Nephron progenitor cell (in vitro differentiated cells): ENCODE measurements around the gene KMT2C.
"Not testable (repeated sequence)": the region's sequence is repeated elsewhere in the genome, so short reads cannot be mapped to it uniquely, and the experiment has no call there.

Source experiments
- DNase-seq: peaks from one replicate; pipeline ENCODE4 v3.0.0; 2021
- H3K27ac Mint-ChIP-seq: 2 replicates; pipeline ENCODE4 v1.8.0; 2021; ENCODE audit warnings: mild to moderate bottlenecking, moderate library complexity, mixed read lengths
- H3K27me3 Mint-ChIP-seq: 2 replicates; pipeline ENCODE4 v1.8.0; 2021; ENCODE audit warnings: mild to moderate bottlenecking, low read depth, mixed read lengths; ENCODE audit not compliant: poor library complexity
- H3K36me3 Mint-ChIP-seq: 2 replicates; pipeline ENCODE4 v1.8.0; 2021; ENCODE audit warnings: low read depth, mixed read lengths
- H3K4me1 Mint-ChIP-seq: 2 replicates; pipeline ENCODE4 v1.8.0; 2021; ENCODE audit warnings: mixed read lengths
- H3K4me3 Mint-ChIP-seq: 2 replicates; pipeline ENCODE4 v1.8.0; 2021; ENCODE audit warnings: mild to moderate bottlenecking, moderate library complexity, mixed read lengths
- H3K9me3 Mint-ChIP-seq: 2 replicates; pipeline ENCODE4 v1.8.0; 2021; ENCODE audit warnings: mild to moderate bottlenecking, moderate library complexity, mixed read lengths
- TF ChIP-seq, protein P1 (sequence below): fragments of 200-600 bp; sonication (generic); IDR thresholded peaks from 2 replicates; pipeline ENCODE4 v1.5.0; 2021; ENCODE audit warnings: antibody characterized with exemption

The KMT2C gene

GRCh38 chr7:152442330-152442835, 6.6 kb upstream of the KMT2C start:
- peaks cover 20% of the 10 kb centered on the region for H3K4me1 Mint-ChIP-seq
- peaks cover 7% of the 10 kb centered on the region for H3K27me3 Mint-ChIP-seq
- no peaks in the 10 kb centered on the region for H3K36me3 Mint-ChIP-seq
- H3K27ac Mint-ChIP-seq = no peak overlapping the region
- H3K4me3 Mint-ChIP-seq = no peak overlapping the region
- TF ChIP-seq, protein P1, sequence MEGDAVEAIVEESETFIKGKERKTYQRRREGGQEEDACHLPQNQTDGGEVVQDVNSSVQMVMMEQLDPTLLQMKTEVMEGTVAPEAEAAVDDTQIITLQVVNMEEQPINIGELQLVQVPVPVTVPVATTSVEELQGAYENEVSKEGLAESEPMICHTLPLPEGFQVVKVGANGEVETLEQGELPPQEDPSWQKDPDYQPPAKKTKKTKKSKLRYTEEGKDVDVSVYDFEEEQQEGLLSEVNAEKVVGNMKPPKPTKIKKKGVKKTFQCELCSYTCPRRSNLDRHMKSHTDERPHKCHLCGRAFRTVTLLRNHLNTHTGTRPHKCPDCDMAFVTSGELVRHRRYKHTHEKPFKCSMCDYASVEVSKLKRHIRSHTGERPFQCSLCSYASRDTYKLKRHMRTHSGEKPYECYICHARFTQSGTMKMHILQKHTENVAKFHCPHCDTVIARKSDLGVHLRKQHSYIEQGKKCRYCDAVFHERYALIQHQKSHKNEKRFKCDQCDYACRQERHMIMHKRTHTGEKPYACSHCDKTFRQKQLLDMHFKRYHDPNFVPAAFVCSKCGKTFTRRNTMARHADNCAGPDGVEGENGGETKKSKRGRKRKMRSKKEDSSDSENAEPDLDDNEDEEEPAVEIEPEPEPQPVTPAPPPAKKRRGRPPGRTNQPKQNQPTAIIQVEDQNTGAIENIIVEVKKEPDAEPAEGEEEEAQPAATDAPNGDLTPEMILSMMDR = no peak
- no peak for DNase-seq
- no peaks in the 10 kb centered on the region for H3K9me3 Mint-ChIP-seq

DNA sequence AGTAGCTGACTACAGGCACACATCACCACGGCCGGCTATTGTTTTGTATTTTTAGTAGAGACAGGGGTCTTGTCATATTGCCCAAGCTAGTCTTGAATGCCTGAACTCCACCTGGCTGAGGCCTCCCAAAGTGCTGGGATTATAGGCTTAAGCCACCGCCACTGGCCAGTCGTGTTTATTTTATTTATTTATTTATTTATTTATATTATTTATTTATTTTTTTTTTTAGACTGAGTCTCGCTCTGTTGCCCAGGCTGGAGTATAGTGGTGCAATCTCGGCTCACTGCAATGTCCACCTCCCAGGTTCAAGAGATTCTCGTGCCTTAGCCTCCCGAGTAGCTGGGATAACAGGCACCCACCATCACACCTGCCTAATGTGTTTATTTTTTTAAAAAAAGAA, 6.0 kb upstream of the KMT2C start:
- peaks cover 12% of the 10 kb centered on the region for H3K27me3 Mint-ChIP-seq
- not testable (repeated sequence) for DNase-seq, H3K9me3 Mint-ChIP-seq, H3K36me3 Mint-ChIP-seq, H3K4me3 Mint-ChIP-seq, H3K27ac Mint-ChIP-seq
- H3K4me1 Mint-ChIP-seq = peaks cover 26% of the 10 kb centered on the region

DNA sequence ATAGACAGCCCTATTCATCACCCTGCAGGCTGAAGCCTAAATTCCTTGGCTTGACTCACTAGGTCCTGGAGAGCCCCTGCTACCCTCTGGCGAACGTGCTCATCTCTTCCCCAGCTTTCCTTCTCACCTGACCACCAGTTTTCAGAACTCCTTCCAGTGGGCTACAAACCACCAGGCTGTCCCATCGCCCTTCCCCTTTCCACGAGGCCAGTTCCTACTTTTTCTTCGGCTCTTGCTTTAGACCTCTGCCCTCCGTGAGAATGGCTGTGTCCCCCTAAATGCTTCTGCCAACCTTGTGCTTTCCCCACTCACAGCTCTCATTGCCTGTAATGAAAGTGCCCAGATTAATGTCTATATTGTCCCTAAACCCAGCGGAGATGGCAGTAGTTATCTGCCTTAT, 5.4 kb upstream of the KMT2C start:
- not testable (repeated sequence) for DNase-seq, H3K36me3 Mint-ChIP-seq, H3K4me3 Mint-ChIP-seq, H3K9me3 Mint-ChIP-seq
- Mint-ChIP-seq H3K27me3 (peaks cover 14% of the 10 kb centered on the region), H3K4me1 (peaks cover 26% of the 10 kb centered on the region), H3K27ac (peak overlapping the region; percentile 8)

DNA sequence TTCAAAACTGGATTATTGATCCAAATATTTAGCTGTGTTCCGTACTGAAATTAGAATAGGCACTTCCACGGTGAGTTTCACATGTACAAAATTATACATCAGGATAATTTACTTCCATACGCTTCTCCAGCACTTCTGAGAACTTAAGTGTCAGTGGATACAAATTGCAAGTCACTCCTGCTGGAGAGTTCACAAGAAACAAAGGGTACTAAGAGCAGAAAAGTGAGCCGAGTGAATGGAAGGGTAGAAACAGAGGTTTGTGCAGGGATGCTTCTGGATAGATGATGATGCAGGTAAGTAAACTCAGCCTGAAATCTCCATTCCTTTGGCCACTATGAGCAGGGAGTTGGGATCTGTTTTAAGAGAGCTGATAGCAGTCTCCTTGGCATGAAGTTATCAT, 2.2 kb upstream of the KMT2C start:
- H3K9me3 Mint-ChIP-seq, H3K27ac Mint-ChIP-seq, H3K4me3 Mint-ChIP-seq, DNase-seq, H3K36me3 Mint-ChIP-seq: not testable (repeated sequence)
- peaks cover 16% of the 10 kb centered on the region for H3K27me3 Mint-ChIP-seq
- H3K4me1 Mint-ChIP-seq = peaks cover 35% of the 10 kb centered on the region

GRCh38 chr7:152436931-152437575, 1.2 kb upstream of the KMT2C start:
- Mint-ChIP-seq H3K4me1 (peaks cover 39% of the 10 kb centered on the region), H3K27me3 (peaks cover 11% of the 10 kb centered on the region), H3K4me3 (peak overlapping the region; percentile 82)
- not testable (repeated sequence) for DNase-seq, H3K36me3 Mint-ChIP-seq, H3K27ac Mint-ChIP-seq, H3K9me3 Mint-ChIP-seq

GRCh38 chr7:152436111-152436930, 518 bp upstream of the KMT2C start:
- H3K27ac Mint-ChIP-seq = no peak overlapping the region
- H3K4me1 Mint-ChIP-seq = peaks cover 43% of the 10 kb centered on the region
- H3K27me3 Mint-ChIP-seq = peaks cover 11% of the 10 kb centered on the region
- DNase-seq = peak; percentile 96
- H3K36me3 Mint-ChIP-seq = no peaks in the 10 kb centered on the region
- peak overlapping the region; percentile 82 for H3K4me3 Mint-ChIP-seq
- H3K9me3 Mint-ChIP-seq = no peaks in the 10 kb centered on the region
- TF ChIP-seq, protein P1 = no peak

DNA sequence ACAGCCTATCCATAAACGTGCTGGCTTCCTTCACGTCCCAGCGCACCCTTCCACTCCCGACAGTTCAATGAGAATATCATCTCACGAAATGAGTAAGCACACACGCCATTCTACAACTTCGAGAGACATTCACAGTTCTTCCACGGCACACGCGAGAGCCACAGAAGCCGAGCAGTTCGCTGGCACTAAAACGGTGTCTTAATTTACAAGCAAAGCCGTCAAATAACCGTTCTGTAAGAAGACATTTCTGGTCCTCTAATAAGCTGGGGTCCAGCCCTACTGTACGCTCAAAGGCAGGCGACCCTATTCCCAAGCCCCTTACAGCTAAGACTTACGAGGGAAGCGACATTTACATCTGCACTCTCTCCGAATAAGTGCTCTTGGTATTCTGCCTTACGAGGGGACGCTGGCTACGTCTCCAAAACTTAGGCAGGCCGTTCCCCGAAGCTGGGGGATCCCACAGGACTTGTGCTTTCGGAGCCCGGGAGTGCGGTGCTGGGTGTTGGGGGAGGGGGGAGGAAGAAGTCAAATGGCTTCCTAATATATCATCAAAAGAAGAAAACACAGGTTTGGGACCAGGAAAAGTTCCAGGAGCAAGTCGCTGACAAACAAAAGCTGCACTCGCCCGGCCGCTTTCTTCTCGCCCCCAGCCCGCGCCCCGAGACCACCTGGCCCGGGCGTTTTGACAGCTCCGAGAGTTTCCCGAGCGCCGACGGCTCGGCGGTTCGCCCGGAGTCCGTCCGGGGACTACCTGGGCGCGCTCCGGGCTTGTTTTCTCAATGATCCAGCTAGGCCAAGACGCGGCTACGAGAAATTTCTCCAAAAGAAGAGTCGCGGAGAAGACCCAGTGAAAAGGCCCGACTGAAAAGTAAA, 1.1 kb downstream of the KMT2C start:
- H3K4me3 Mint-ChIP-seq = peak overlapping the region; percentile 91
- peaks cover 51% of the 10 kb centered on the region for H3K4me1 Mint-ChIP-seq
- peaks cover 11% of the 10 kb centered on the region for H3K27me3 Mint-ChIP-seq
- not testable (repeated sequence) for H3K9me3 Mint-ChIP-seq, H3K36me3 Mint-ChIP-seq
- H3K27ac Mint-ChIP-seq = peak overlapping the region; percentile 96
- DNase-seq = peak; percentile 47

DNA sequence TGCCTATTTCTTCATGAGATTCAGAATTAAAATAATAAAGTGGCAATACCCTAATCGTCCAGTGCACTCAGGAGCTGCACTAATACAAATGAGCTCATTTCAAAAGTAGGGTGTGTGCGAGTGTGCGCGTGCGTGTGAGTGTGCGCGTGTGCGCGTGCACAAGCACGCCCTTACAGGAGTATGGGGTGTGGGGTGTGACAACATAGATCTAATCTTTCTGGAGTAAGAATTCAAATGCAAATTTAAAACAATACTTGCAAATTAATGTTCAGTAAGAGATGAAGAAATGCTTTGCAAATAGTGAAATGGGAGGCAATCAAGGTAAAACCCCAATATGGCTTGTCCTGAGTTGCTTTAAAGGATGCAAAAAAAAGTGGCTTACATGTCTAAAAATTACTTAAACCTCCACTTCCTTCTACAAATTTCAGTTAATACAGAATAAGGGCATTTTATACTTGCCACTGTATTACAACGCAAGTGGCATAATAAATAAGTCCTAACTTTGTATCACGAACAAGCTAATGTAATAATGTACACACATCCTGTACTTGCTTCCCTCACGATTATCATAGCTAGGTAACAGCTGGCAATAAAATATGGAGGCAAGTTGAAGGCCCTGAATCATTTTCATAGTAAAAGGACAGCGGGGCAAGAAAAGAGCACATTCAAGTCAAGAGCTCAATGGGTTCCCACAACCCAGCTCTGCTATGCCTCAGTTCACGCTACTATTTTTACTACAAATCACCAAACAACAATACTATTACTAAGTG, 1.9 kb downstream of the KMT2C start:
- peaks cover 54% of the 10 kb centered on the region for H3K4me1 Mint-ChIP-seq
- not testable (repeated sequence) for H3K36me3 Mint-ChIP-seq, H3K9me3 Mint-ChIP-seq, DNase-seq
- H3K27me3 Mint-ChIP-seq = peaks cover 15% of the 10 kb centered on the region
- H3K27ac Mint-ChIP-seq = peak overlapping the region; percentile 96
- H3K4me3 Mint-ChIP-seq = peak overlapping the region; percentile 91

- H3K27ac Mint-ChIP-seq, DNase-seq, H3K9me3 Mint-ChIP-seq, H3K36me3 Mint-ChIP-seq: not testable (repeated sequence)
- Mint-ChIP-seq H3K27me3 (peaks cover 15% of the 10 kb centered on the region), H3K4me1 (peaks cover 52% of the 10 kb centered on the region), H3K4me3 (peak overlapping the region; percentile 91)
These were observed 3.1 kb downstream of the KMT2C start for GRCh38 chr7:152432735-152433134.
